Cerebellar cortex (tissue), 1 donor: Measurements from ENCODE around the gene ZFYVE28.

ENCODE experiments used
- DNase-seq: peaks from one replicate; pipeline ENCODE4 v3.0.0-alpha.2; 2015; ENCODE audit warnings: low spot score

The ZFYVE28 gene

GRCh38 chr4:2428496-2429213 is 10.2 kb upstream of the ZFYVE28 start:
- no peak for DNase-seq

GRCh38 chr4:2427383-2428334 is 9.2 kb upstream of the ZFYVE28 start:
- DNase-seq = no peak

GRCh38 chr4:2426711-2427275 is 8.3 kb upstream of the ZFYVE28 start:
- no peak for DNase-seq

GRCh38 chr4:2426069-2426397 is 7.6 kb upstream of the ZFYVE28 start:
- DNase-seq = no peak

GRCh38 chr4:2425386-2426068 is 7.1 kb upstream of the ZFYVE28 start:
- no peak for DNase-seq

- no peak for DNase-seq
Observed at GRCh38 chr4:2424581-2424980, 6.1 kb upstream of the ZFYVE28 start.

GRCh38 chr4:2423695-2424094 is 5.2 kb upstream of the ZFYVE28 start:
- no peak for DNase-seq

GRCh38 chr4:2423066-2423465 is 4.6 kb upstream of the ZFYVE28 start:
- DNase-seq = no peak

- no peak for DNase-seq
Observed at GRCh38 chr4:2421928-2422327, 3.5 kb upstream of the ZFYVE28 start.

- DNase-seq = no peak
Observed at GRCh38 chr4:2419814-2420213, 1.4 kb upstream of the ZFYVE28 start.

- DNase-seq = peak; percentile 96
Observed at GRCh38 chr4:2418650-2419571, 466 bp upstream of the ZFYVE28 start, which contains the start of gene CFAP99. TSS of gene CFAP99 (plus strand) at chr4:2418955.

- DNase-seq = no peak
Observed at GRCh38 chr4:2417226-2417764, 1.1 kb downstream of the ZFYVE28 start.

- DNase-seq = peak; percentile 62
Observed at GRCh38 chr4:2416564-2417225, 1.8 kb downstream of the ZFYVE28 start.

- DNase-seq = peak; percentile 54
Observed at GRCh38 chr4:2415881-2416563, 2.4 kb downstream of the ZFYVE28 start.

- DNase-seq = no peak
Observed at GRCh38 chr4:2415213-2415612, 3.2 kb downstream of the ZFYVE28 start.

- DNase-seq = no peak
Observed at GRCh38 chr4:2413821-2414610, 4.4 kb downstream of the ZFYVE28 start.

GRCh38 chr4:2412885-2413716 is 5.3 kb downstream of the ZFYVE28 start:
- peak; percentile 85 for DNase-seq

GRCh38 chr4:2412534-2412884 is 5.9 kb downstream of the ZFYVE28 start:
- no peak for DNase-seq
